Bronchial epithelial cell (primary cell): ENCODE data around the gene FGF4. TPM values are rescaled to one million over a fixed set of nuclear protein-coding genes. Genes with fewer than 3 reads are reported as not detected.
A peak's percentile ranks its signal among the peaks of the same experiment; 100 is the strongest.

ENCODE experiments used
- DNase-seq: peaks from one replicate; pipeline ENCODE4 v3.0.0-alpha.2; 2010; ENCODE audit warnings: low read depth
- FAIRE-seq: peaks from 2 replicates; lab custom pipeline; 2011; peaks lifted over from hg19 to GRCh38; lab: Jason Lieb, UNC
- H3K27me3 ChIP-seq: 2 replicates; pipeline ENCODE4 v1.5.1; 2011; ENCODE audit warnings: low read length; ENCODE audit not compliant: control insufficient read depth, insufficient read depth
- H3K36me3 ChIP-seq: 2 replicates; pipeline ENCODE4 v1.5.1; 2011; ENCODE audit warnings: low read length; ENCODE audit not compliant: control insufficient read depth, insufficient read depth
- H3K4me3 ChIP-seq: 2 replicates; pipeline ENCODE4 v1.5.1; 2011; ENCODE audit warnings: mild to moderate bottlenecking, low read depth, low read length, control low read depth
- CTCF ChIP-seq: IDR thresholded peaks from 2 replicates; pipeline ENCODE4 v1.5.1; 2011; ENCODE audit warnings: mild to moderate bottlenecking, moderate library complexity, low read length, control low read depth, inconsistent platforms; ENCODE audit not compliant: insufficient read depth, severe bottlenecking
- total RNA-seq: library from RNA; depleted of rRNA; stranded (reverse); fragments of >200 nt; gene quantifications from 2 replicates; pipeline ENCODE4 v1.2.1, GENCODE V29; 2014

The FGF4 gene
- total RNA-seq, 1 donor from 2014 or later = not detected

GRCh38 chr11:69726481-69726880, 48.7 kb downstream of the FGF4 start:
- no peak for TF ChIP-seq CTCF
- no peak overlapping the region for H3K4me3 ChIP-seq
- FAIRE-seq (no peak), DNase-seq (no peak)
- no peaks in the 10 kb centered on the region for H3K36me3 ChIP-seq
- H3K27me3 ChIP-seq = peaks cover 6% of the 10 kb centered on the region

DNA sequence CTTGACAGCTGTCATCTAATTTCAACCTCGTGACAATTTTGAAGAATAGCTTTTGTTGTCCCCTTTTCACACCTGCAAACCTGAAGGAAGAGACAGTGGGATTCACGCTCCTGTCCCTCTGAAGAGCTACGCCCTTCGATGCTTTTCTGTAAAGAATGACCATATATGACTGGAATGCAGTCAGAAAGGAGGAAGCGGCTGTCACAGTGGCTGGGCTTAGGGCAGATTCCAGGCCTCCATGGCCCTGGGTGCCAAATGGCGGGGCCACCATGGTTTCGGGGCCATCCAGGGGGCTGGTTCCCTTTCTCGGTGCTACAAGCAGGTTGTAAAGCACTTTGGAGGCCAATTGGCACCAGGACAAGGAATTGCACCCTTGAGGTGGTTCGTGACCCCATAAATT, 49.1 kb downstream of the FGF4 start:
- no peak for FAIRE-seq
- TF ChIP-seq CTCF = no peak

GRCh38 chr11:69721745-69722144, 53.4 kb downstream of the FGF4 start:
- DNase-seq = no peak
- peak; percentile 27 for TF ChIP-seq CTCF
- Histone ChIP-seq H3K4me3 (no peak overlapping the region), H3K36me3 (no peaks in the 10 kb centered on the region), H3K27me3 (peaks cover 20% of the 10 kb centered on the region)
- FAIRE-seq = no peak

More for the DNA sequence above, 49.1 kb downstream of the FGF4 start:
- DNase-seq = no peak
- peaks cover 7% of the 10 kb centered on the region for H3K27me3 ChIP-seq
- no peaks in the 10 kb centered on the region for H3K36me3 ChIP-seq
- no peak overlapping the region for H3K4me3 ChIP-seq

- no peak for TF ChIP-seq CTCF
- H3K36me3 ChIP-seq = no peaks in the 10 kb centered on the region
- peaks cover 20% of the 10 kb centered on the region for H3K27me3 ChIP-seq
- no peak overlapping the region for H3K4me3 ChIP-seq
- DNase-seq (no peak), FAIRE-seq (no peak)
Observed at GRCh38 chr11:69721106-69721505, 54.0 kb downstream of the FGF4 start.

Other genes starting within 250 kb of the FGF4 start
- 83.8 and 198 TPM in 2 replicates for gene CCND1, start 134.2 kb downstream of the FGF4 start, total RNA-seq
- 18.2 and 22.7 TPM in 2 replicates for gene LTO1, start 100.0 kb downstream of the FGF4 start, total RNA-seq
- under 0.01 TPM in 1 of 2 replicates, not detected in the other for gene FGF19, start 71.3 kb downstream of the FGF4 start, total RNA-seq
- not detected in 2 replicates for gene FGF3, start 44.1 kb upstream of the FGF4 start, total RNA-seq